ENCODE results near the gene PRXL2A. TPM values are rescaled to one million over a fixed set of nuclear protein-coding genes. Genes with fewer than 3 reads are reported as not detected.
A peak's percentile ranks its signal among the peaks of the same experiment; 100 is the strongest.

Gene PRXL2A
- total and polyA plus RNA-seq, 2 of the 4 experiments (the other 2 are of a cell fraction): 0.90 to 0.92 TPM

DNA sequence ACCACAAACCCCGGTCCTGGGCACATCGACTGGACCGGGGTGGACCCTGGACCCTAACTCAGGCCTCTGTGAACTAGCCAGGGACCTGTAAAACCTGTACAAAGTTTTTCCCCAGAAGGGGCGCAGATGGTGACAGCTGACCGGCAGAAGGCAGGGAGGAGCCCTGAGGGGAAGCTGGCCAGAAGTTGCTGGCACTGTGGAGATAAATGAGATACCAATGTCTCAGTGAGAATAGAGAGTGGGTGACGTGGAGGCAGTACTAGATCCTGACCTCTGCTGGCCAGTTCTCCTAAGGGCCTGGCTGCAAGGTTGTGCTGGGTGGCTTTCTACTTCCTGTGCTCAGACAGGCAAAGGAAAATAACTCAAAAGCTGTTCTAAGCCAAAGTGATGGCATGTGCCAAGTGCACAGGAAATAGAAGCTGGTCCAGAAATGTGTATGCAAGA is 35.2 kb downstream of the PRXL2A start:
- dilution Hi-C loops (cut with HindIII; ENCODE audit: low sequenced_read_pairs, unreplicated experiment) (no loop called here), in situ Hi-C loops (cut with MboI; ENCODE audit: low sequenced_read_pairs) (loop anchor here (10.0 to 25.0 kb wide), 2 partner anchors 221 to 469 kb away; no protein-coding TSS in a partner anchor), intact Hi-C loops (cut with micrococcal nuclease) (no loop called here)
- H3K4me3 ChIP-seq (ENCODE audit: insufficient read depth, low read depth, low read length): no peak overlapping the region
- H3K23ac ChIP-seq (ENCODE audit: low read depth, low read length): no peak overlapping the region
- no peak overlapping the region for H3K56ac ChIP-seq (ENCODE audit: extremely low read depth, insufficient read depth, low read length)
- WGBS, 2 experiments (ENCODE audit: extremely low coverage in 2 of 2, insufficient read length in 1 of 2): 24% methylated on average over 2 of the region's 6 CpGs; no CpG with 5 or more reads in 1 of the 2 experiments
- H2AFZ ChIP-seq (replicated peaks; ENCODE audit: low read length, poor library complexity): no peak overlapping the region
- DNase-seq: no peak
- H3K27ac ChIP-seq (ENCODE audit: insufficient read depth, low read length): no peak overlapping the region
- no peaks in the 10 kb centered on the region for H3K79me1 ChIP-seq (ENCODE audit: low read depth in 1 of 2, low read length in 2 of 2)
- H3K9ac ChIP-seq (ENCODE audit: low read depth, low read length): no peak overlapping the region
- no peak for ATAC-seq (ENCODE audit: low read depth)
- H3K4ac ChIP-seq (ENCODE audit: low read depth, low read length): no peak overlapping the region
- H4K20me1 ChIP-seq (ENCODE audit: insufficient read depth, low read length): no peaks in the 10 kb centered on the region
- H3K4me1 ChIP-seq (ENCODE audit: control insufficient read depth, insufficient read depth, low read length): no peaks in the 10 kb centered on the region
- H3K36me3 ChIP-seq (ENCODE audit: control insufficient read depth, insufficient read depth, low read length): no peaks in the 10 kb centered on the region
- no peak overlapping the region for H2BK120ac ChIP-seq (ENCODE audit: low read depth, low read length)
- no peak overlapping the region for H4K5ac ChIP-seq (ENCODE audit: low read depth, low read length)
- no peak overlapping the region for H3K18ac ChIP-seq (ENCODE audit: low read depth, low read length)
- no peaks in the 10 kb centered on the region for H3K9me3 ChIP-seq (ENCODE audit: control insufficient read depth, insufficient read depth, low read length)
- ChIA-PET POLR2A (ENCODE audit: unreplicated experiment) (no interaction called here), CTCF (interaction anchor here (0.6 to 2.1 kb wide), 9 partner anchors 10 to 774 kb away, joined by 3 to 32 read pairs (median 3); partner anchors contain the start of gene TSPAN14)
- no peak overlapping the region for H2AK9ac ChIP-seq (replicated peaks; ENCODE audit: low read depth, low read length, poor library complexity)
- H2BK15ac ChIP-seq (ENCODE audit: low read depth, low read length): no peak overlapping the region
- BruUV-seq (replicated peaks): no TSS peak
- no peak overlapping the region for H3K4me2 ChIP-seq (ENCODE audit: low read depth, low read length)
- peaks cover 4% of the 10 kb centered on the region for H3K27me3 ChIP-seq (ENCODE audit: control insufficient read depth, insufficient read depth, low read length)
- no peaks in the 10 kb centered on the region for H3K9me1 ChIP-seq (ENCODE audit: insufficient read depth, low read length)
- no peak overlapping the region for H4K8ac ChIP-seq (ENCODE audit: low read depth in 2 of 2, low read length in 2 of 2)
- H2BK20ac ChIP-seq (ENCODE audit: low read depth, low read length): no peak overlapping the region
- TF ChIP-seq BHLHE40 (IDR thresholded peaks at IDR 0.05; ENCODE audit: low read depth, low read length) (no peak), CHD1 (IDR thresholded peaks at IDR 0.05; ENCODE audit: low read depth, low read length) (no peak), MAFK (IDR thresholded peaks at IDR 0.05; ENCODE audit: low read depth, low read length) (no peak), RAD21 (IDR thresholded peaks at IDR 0.05; ENCODE audit: low read length) (no peak), RCOR1 (IDR thresholded peaks at IDR 0.05; ENCODE audit: insufficient replicate concordance, low read length) (no peak)
- TF ChIP-seq, protein P1, sequence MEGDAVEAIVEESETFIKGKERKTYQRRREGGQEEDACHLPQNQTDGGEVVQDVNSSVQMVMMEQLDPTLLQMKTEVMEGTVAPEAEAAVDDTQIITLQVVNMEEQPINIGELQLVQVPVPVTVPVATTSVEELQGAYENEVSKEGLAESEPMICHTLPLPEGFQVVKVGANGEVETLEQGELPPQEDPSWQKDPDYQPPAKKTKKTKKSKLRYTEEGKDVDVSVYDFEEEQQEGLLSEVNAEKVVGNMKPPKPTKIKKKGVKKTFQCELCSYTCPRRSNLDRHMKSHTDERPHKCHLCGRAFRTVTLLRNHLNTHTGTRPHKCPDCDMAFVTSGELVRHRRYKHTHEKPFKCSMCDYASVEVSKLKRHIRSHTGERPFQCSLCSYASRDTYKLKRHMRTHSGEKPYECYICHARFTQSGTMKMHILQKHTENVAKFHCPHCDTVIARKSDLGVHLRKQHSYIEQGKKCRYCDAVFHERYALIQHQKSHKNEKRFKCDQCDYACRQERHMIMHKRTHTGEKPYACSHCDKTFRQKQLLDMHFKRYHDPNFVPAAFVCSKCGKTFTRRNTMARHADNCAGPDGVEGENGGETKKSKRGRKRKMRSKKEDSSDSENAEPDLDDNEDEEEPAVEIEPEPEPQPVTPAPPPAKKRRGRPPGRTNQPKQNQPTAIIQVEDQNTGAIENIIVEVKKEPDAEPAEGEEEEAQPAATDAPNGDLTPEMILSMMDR (conservative IDR thresholded peaks at IDR 0.05; ENCODE audit: low read depth, low read length): peak; percentile 15; the same call in 1 of the 2 replicates
- TF ChIP-seq, protein P2, sequence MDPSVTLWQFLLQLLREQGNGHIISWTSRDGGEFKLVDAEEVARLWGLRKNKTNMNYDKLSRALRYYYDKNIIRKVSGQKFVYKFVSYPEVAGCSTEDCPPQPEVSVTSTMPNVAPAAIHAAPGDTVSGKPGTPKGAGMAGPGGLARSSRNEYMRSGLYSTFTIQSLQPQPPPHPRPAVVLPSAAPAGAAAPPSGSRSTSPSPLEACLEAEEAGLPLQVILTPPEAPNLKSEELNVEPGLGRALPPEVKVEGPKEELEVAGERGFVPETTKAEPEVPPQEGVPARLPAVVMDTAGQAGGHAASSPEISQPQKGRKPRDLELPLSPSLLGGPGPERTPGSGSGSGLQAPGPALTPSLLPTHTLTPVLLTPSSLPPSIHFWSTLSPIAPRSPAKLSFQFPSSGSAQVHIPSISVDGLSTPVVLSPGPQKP (IDR thresholded peaks at IDR 0.05; ENCODE audit: borderline replicate concordance, low read depth, low read length): no peak
- H2AK5ac ChIP-seq (ENCODE audit: low read depth, low read length): no peak overlapping the region
- no peak overlapping the region for H2BK5ac ChIP-seq (ENCODE audit: low read depth, low read length, poor library complexity, severe bottlenecking)
- H3K14ac ChIP-seq (replicated peaks; ENCODE audit: low read depth, low read length): no peak overlapping the region
- no peak overlapping the region for H4K91ac ChIP-seq (ENCODE audit: insufficient read depth, low read depth, low read length)

All from IMR-90 (cell line).